Measurements from ENCODE around the gene DDX56.
A peak's percentile ranks its signal among the peaks of the same experiment; 100 is the strongest.
"Not testable (repeated sequence)": the region's sequence is repeated elsewhere in the genome, so short reads cannot be mapped to it uniquely, and the experiment has no call there.

Gene DDX56

GRCh38 chr7:44561962-44562621 is 11.6 kb downstream of the DDX56 start:
- peak; percentile 74 for DNase-seq

- no peak for DNase-seq
Observed at GRCh38 chr7:44561481-44561880, 12.2 kb downstream of the DDX56 start.

GRCh38 chr7:44559485-44559884 is 14.2 kb downstream of the DDX56 start:
- no peak for DNase-seq

GRCh38 chr7:44557485-44557884 is 16.2 kb downstream of the DDX56 start:
- no peak for DNase-seq

- no peak for DNase-seq
Observed at GRCh38 chr7:44555350-44555749, 18.4 kb downstream of the DDX56 start.

- not testable (repeated sequence) for DNase-seq
Observed at GRCh38 chr7:44552473-44553005, 21.2 kb downstream of the DDX56 start.

GRCh38 chr7:44549457-44549856 is 24.3 kb downstream of the DDX56 start:
- DNase-seq = no peak

- DNase-seq = no peak
Observed at GRCh38 chr7:44548893-44549292, 24.8 kb downstream of the DDX56 start.

GRCh38 chr7:44547536-44548231 is 26.0 kb downstream of the DDX56 start:
- no peak for DNase-seq

GRCh38 chr7:44541876-44542610 is 31.7 kb downstream of the DDX56 start:
- DNase-seq = no peak

GRCh38 chr7:44541028-44541869 is 32.5 kb downstream of the DDX56 start, which contains the start of gene NPC1L1:
Gene NPC1L1, minus strand, starts transcription at chr7:44541330. Its CDS starts 71 bp downstream, at chr7:44541259.
- DNase-seq = no peak

- no peak for DNase-seq
Observed at GRCh38 chr7:44540592-44541027, 33.1 kb downstream of the DDX56 start.

- DNase-seq = no peak
Observed at GRCh38 chr7:44539669-44540506, 33.8 kb downstream of the DDX56 start.

- DNase-seq = no peak
Observed at GRCh38 chr7:44538798-44539668, 34.7 kb downstream of the DDX56 start.

- no peak for DNase-seq
Observed at GRCh38 chr7:44538093-44538797, 35.5 kb downstream of the DDX56 start.

GRCh38 chr7:44537442-44537841 is 36.3 kb downstream of the DDX56 start:
- DNase-seq = no peak

- DNase-seq = no peak
Observed at GRCh38 chr7:44536090-44536489, 37.6 kb downstream of the DDX56 start.

GRCh38 chr7:44535348-44536064 is 38.2 kb downstream of the DDX56 start:
- no peak for DNase-seq

- peak; percentile 51 for DNase-seq
Observed at GRCh38 chr7:44534501-44534900, 39.2 kb downstream of the DDX56 start.

Data from EL (cell line).